ENCODE results near the gene PPP1R13B.
"Not testable (repeated sequence)": the region's sequence is repeated elsewhere in the genome, so short reads cannot be mapped to it uniquely, and the experiment has no call there.

Gene PPP1R13B

GRCh38 chr14:103803661-103804060, 43.7 kb downstream of the PPP1R13B start:
- TF ChIP-seq CTCF (IDR thresholded peaks at IDR 0.05; ENCODE audit: low read depth, low read length): no peak
- DNase-seq (ENCODE audit: extremely low read depth, low read depth): no peak

- DNase-seq (ENCODE audit: extremely low read depth, low read depth): no peak
- TF ChIP-seq CTCF (IDR thresholded peaks at IDR 0.05; ENCODE audit: low read depth, low read length): no peak
Observed at GRCh38 chr14:103802356-103802755, 45.0 kb downstream of the PPP1R13B start.

GRCh38 chr14:103801459-103801858, 45.9 kb downstream of the PPP1R13B start:
- TF ChIP-seq CTCF (IDR thresholded peaks at IDR 0.05; ENCODE audit: low read depth, low read length): no peak
- DNase-seq (ENCODE audit: extremely low read depth, low read depth): no peak

- not testable (repeated sequence) for DNase-seq (ENCODE audit: extremely low read depth, low read depth)
Observed at GRCh38 chr14:103793192-103793591, 54.2 kb downstream of the PPP1R13B start.

- TF ChIP-seq CTCF (IDR thresholded peaks at IDR 0.05; ENCODE audit: low read depth, low read length): no peak
Observed at GRCh38 chr14:103788086-103788485, 59.3 kb downstream of the PPP1R13B start.

GRCh38 chr14:103782376-103782775, 65.0 kb downstream of the PPP1R13B start:
- DNase-seq (ENCODE audit: extremely low read depth, low read depth): no peak
- TF ChIP-seq CTCF (IDR thresholded peaks at IDR 0.05; ENCODE audit: low read depth, low read length): no peak

More at GRCh38 chr14:103788086-103788485, 59.3 kb downstream of the PPP1R13B start:
- DNase-seq (ENCODE audit: extremely low read depth, low read depth): no peak

- DNase-seq (ENCODE audit: extremely low read depth, low read depth): not testable (repeated sequence)
Observed at GRCh38 chr14:103776319-103776718, 71.1 kb downstream of the PPP1R13B start.

- TF ChIP-seq CTCF (IDR thresholded peaks at IDR 0.05; ENCODE audit: low read depth, low read length): no peak
- no peak for DNase-seq (ENCODE audit: extremely low read depth, low read depth)
Observed at GRCh38 chr14:103775506-103775905, 71.9 kb downstream of the PPP1R13B start.

GRCh38 chr14:103773521-103773920, 73.9 kb downstream of the PPP1R13B start:
- DNase-seq (ENCODE audit: extremely low read depth, low read depth): no peak
- no peak for TF ChIP-seq CTCF (IDR thresholded peaks at IDR 0.05; ENCODE audit: low read depth, low read length)
